GM18858 (cell line): Measurements from ENCODE around the gene CCDC102B.
"Not testable (repeated sequence)": the region's sequence is repeated elsewhere in the genome, so short reads cannot be mapped to it uniquely, and the experiment has no call there.

Experiments
- ATAC-seq: cut with Tn5 transposase; IDR thresholded peaks from one replicate; pipeline ENCODE4 v1.9.1; 2021; ENCODE audit not compliant: unreplicated experiment

CCDC102B gene

GRCh38 chr18:68893354-68893753, 95.5 kb downstream of the CCDC102B start:
- ATAC-seq = peak; percentile 64

- no peak for ATAC-seq
These were observed 99.4 kb downstream of the CCDC102B start for GRCh38 chr18:68897286-68897685.

- no peak for ATAC-seq
These were observed 111.7 kb downstream of the CCDC102B start for GRCh38 chr18:68909579-68909978.

GRCh38 chr18:68915061-68915460, 117.2 kb downstream of the CCDC102B start:
- no peak for ATAC-seq

- ATAC-seq = no peak
These were observed 118.9 kb downstream of the CCDC102B start for GRCh38 chr18:68916734-68917133.

GRCh38 chr18:68918216-68918615, 120.3 kb downstream of the CCDC102B start:
- ATAC-seq = no peak

GRCh38 chr18:68919900-68920299, 122.0 kb downstream of the CCDC102B start:
- ATAC-seq = no peak

GRCh38 chr18:68922392-68922791, 124.5 kb downstream of the CCDC102B start:
- no peak for ATAC-seq

- ATAC-seq = peak; percentile 84
These were observed 127.4 kb downstream of the CCDC102B start for GRCh38 chr18:68925268-68925667.

GRCh38 chr18:68928762-68929675, 131.1 kb downstream of the CCDC102B start:
- no peak for ATAC-seq

- ATAC-seq = no peak
These were observed 137.8 kb downstream of the CCDC102B start for GRCh38 chr18:68935686-68936085.

GRCh38 chr18:68937029-68937599, 139.2 kb downstream of the CCDC102B start:
- no peak for ATAC-seq

GRCh38 chr18:68940039-68940438, 142.2 kb downstream of the CCDC102B start:
- no peak for ATAC-seq

GRCh38 chr18:68940754-68941153, 142.9 kb downstream of the CCDC102B start:
- no peak for ATAC-seq

GRCh38 chr18:68942230-68942629, 144.3 kb downstream of the CCDC102B start:
- no peak for ATAC-seq

GRCh38 chr18:68943861-68944260, 146.0 kb downstream of the CCDC102B start:
- not testable (repeated sequence) for ATAC-seq

GRCh38 chr18:68944330-68944729, 146.4 kb downstream of the CCDC102B start:
- ATAC-seq = no peak

- ATAC-seq = no peak
These were observed 146.9 kb downstream of the CCDC102B start for GRCh38 chr18:68944826-68945225.

GRCh38 chr18:68948622-68949021, 150.7 kb downstream of the CCDC102B start:
- no peak for ATAC-seq

GRCh38 chr18:68954738-68955137, 156.9 kb downstream of the CCDC102B start:
- ATAC-seq = no peak

- no peak for ATAC-seq
These were observed 158.8 kb downstream of the CCDC102B start for GRCh38 chr18:68956650-68957049.

- ATAC-seq = no peak
These were observed 162.5 kb downstream of the CCDC102B start for GRCh38 chr18:68960355-68960754.
